Measurements from ENCODE around the gene IRF2. TPM values are rescaled to one million over a fixed set of nuclear protein-coding genes. Genes with fewer than 3 reads are reported as not detected.

IRF2 gene
- total and polyA plus RNA-seq, 2 donors from 2014 or later, result 16.8 to 42.8 TPM

GRCh38 chr4:184384056-184384809, 90.1 kb downstream of the IRF2 start:
- Histone ChIP-seq H3K27me3 (ENCODE audit: control insufficient read depth, insufficient read depth, low read length) (no peaks in the 10 kb centered on the region), H3K4me3 (ENCODE audit: low read length in 3 of 3) (peak overlapping the region in 2 of 3 donors; percentile 23 to 33), H3K9ac (ENCODE audit: low read length in 3 of 3) (no peak overlapping the region), H3K4me1 (ENCODE audit: control insufficient read depth in 2 of 3, insufficient read depth in 2 of 3, low read depth in 1 of 3, low read length in 3 of 3) (peaks cover 3 to 20% (median 15%) of the 10 kb centered on the region in 3 donors), H3K9me3 (ENCODE audit: control insufficient read depth in 2 of 3, insufficient read depth in 1 of 3, low read length in 3 of 3) (no peaks in the 10 kb centered on the region), H3K27ac (ENCODE audit: low read depth in 2 of 2, low read length in 2 of 2) (peak overlapping the region in 1 of 2 donors; percentile 52), H3K36me3 (ENCODE audit: control insufficient read depth in 2 of 3, insufficient read depth in 3 of 3, low read length in 3 of 3) (peaks cover 2 to 14% (median 5%) of the 10 kb centered on the region in 3 donors)
- no peak for FAIRE-seq
- TF ChIP-seq CTCF (IDR thresholded peaks at IDR 0.05; ENCODE audit: borderline replicate concordance, extremely low read depth, insufficient read depth), result no peak
- peak in 3 of 5 donors; percentile 35 to 76 (median 43) for DNase-seq
- intact Hi-C loops (cut with DNase I), result no loop called here

GRCh38 chr4:184383497-184384055, 90.8 kb downstream of the IRF2 start:
- H3K36me3 ChIP-seq (ENCODE audit: control insufficient read depth in 2 of 3, insufficient read depth in 3 of 3, low read length in 3 of 3), result peaks cover 2 to 13% (median 5%) of the 10 kb centered on the region in 3 donors
- H3K27ac ChIP-seq (ENCODE audit: low read depth in 2 of 2, low read length in 2 of 2), result peak overlapping the region in 1 of 2 donors; percentile 52
- DNase-seq, result peak in 1 of 5 donors; percentile 13
- intact Hi-C loops (cut with DNase I), result no loop called here
- peaks cover 3 to 20% (median 15%) of the 10 kb centered on the region in 3 donors for H3K4me1 ChIP-seq (ENCODE audit: control insufficient read depth in 2 of 3, insufficient read depth in 2 of 3, low read depth in 1 of 3, low read length in 3 of 3)
- peak overlapping the region in 2 of 3 donors; percentile 23 to 33 for H3K4me3 ChIP-seq (ENCODE audit: low read length in 3 of 3)
- H3K27me3 ChIP-seq (ENCODE audit: control insufficient read depth, insufficient read depth, low read length), result no peaks in the 10 kb centered on the region
- no peak for TF ChIP-seq CTCF (IDR thresholded peaks at IDR 0.05; ENCODE audit: borderline replicate concordance, extremely low read depth, insufficient read depth)
- H3K9ac ChIP-seq (ENCODE audit: low read length in 3 of 3), result no peak overlapping the region
- FAIRE-seq, result no peak
- no peaks in the 10 kb centered on the region for H3K9me3 ChIP-seq (ENCODE audit: control insufficient read depth in 2 of 3, insufficient read depth in 1 of 3, low read length in 3 of 3)

- Histone ChIP-seq H3K36me3 (ENCODE audit: control insufficient read depth in 2 of 3, insufficient read depth in 3 of 3, low read length in 3 of 3) (peaks cover 0 to 4% (median 0%) of the 10 kb centered on the region in 3 donors), H3K9me3 (ENCODE audit: control insufficient read depth in 2 of 3, insufficient read depth in 1 of 3, low read length in 3 of 3) (no peaks in the 10 kb centered on the region), H3K9ac (ENCODE audit: low read length in 3 of 3) (no peak overlapping the region), H3K4me1 (ENCODE audit: control insufficient read depth in 2 of 3, insufficient read depth in 2 of 3, low read depth in 1 of 3, low read length in 3 of 3) (peaks cover 3 to 20% (median 15%) of the 10 kb centered on the region in 3 donors), H3K27ac (ENCODE audit: low read depth in 2 of 2, low read length in 2 of 2) (no peak overlapping the region), H3K4me3 (ENCODE audit: low read length in 3 of 3) (no peak overlapping the region), H3K27me3 (ENCODE audit: control insufficient read depth, insufficient read depth, low read length) (no peaks in the 10 kb centered on the region)
- DNase-seq (peak in 1 of 5 donors; percentile 20), FAIRE-seq (no peak)
- no peak for TF ChIP-seq CTCF (IDR thresholded peaks at IDR 0.05; ENCODE audit: borderline replicate concordance, extremely low read depth, insufficient read depth)
- intact Hi-C loops (cut with DNase I), result no loop called here
These were observed 92.0 kb downstream of the IRF2 start for GRCh38 chr4:184382189-184382846.
